HepG2 (cell line): ENCODE measurements around the gene TMEM120A. TPM values are rescaled to one million over a fixed set of nuclear protein-coding genes. Genes with fewer than 3 reads are reported as not detected.
A peak's percentile ranks its signal among the peaks of the same experiment; 100 is the strongest.

Source experiments
- ARNT ChIP-seq: fragments of 450-650 bp; IDR thresholded peaks from 2 replicates; pipeline ENCODE4 v1.6.1; 2017
- CHD2 ChIP-seq: IDR thresholded peaks from 2 replicates; pipeline ENCODE4 v1.6.1; 2011; ENCODE audit warnings: low read depth, low read length, improper control_type of control experiment
- FIP1L1 ChIP-seq: fragments of 200-400 bp; formaldehyde crosslinking; IDR thresholded peaks from 2 replicates; pipeline ENCODE4 v1.6.1; 2018; ENCODE audit warnings: low read depth, mild to moderate bottlenecking, low read length, moderate library complexity, borderline replicate concordance; ENCODE audit not compliant: insufficient read depth
- FOSL1 ChIP-seq: sonication (generic); formaldehyde crosslinking; IDR thresholded peaks from 2 replicates; pipeline ENCODE4 v1.9.0; 2021; ENCODE audit warnings: missing genetic modification reagents, borderline replicate concordance
- HDAC2 ChIP-seq: sonication (generic); formaldehyde crosslinking; IDR thresholded peaks from 2 replicates; pipeline ENCODE4 v1.4.0; 2020; ENCODE audit warnings: missing genetic modification reagents
- HNF4A ChIP-seq: sonication (generic); formaldehyde crosslinking; IDR thresholded peaks from 2 replicates; pipeline ENCODE4 v1.4.0; 2020; ENCODE audit warnings: missing genetic modification reagents
- HOXA9 ChIP-seq: sonication (generic); formaldehyde crosslinking; IDR thresholded peaks from 2 replicates; pipeline ENCODE4 v1.8.1; 2022; ENCODE audit warnings: missing genetic modification reagents, mild to moderate bottlenecking, moderate library complexity, borderline replicate concordance
- JUND ChIP-seq: sonication (generic); formaldehyde crosslinking; IDR thresholded peaks from 2 replicates; pipeline ENCODE4 v1.8.0; 2022; ENCODE audit warnings: mild to moderate bottlenecking, missing genetic modification reagents
- KAT2B ChIP-seq: fragments of 150-350 bp; IDR thresholded peaks from 2 replicates; pipeline ENCODE4 v1.6.1; 2014; ENCODE audit warnings: low read depth, low read length, borderline replicate concordance
- LRRFIP1 ChIP-seq: sonication (generic); formaldehyde crosslinking; conservative IDR thresholded peaks from 2 replicates; pipeline ENCODE4 v1.4.0; 2020; ENCODE audit warnings: missing genetic modification reagents
- MTF2 ChIP-seq: sonication (generic); formaldehyde crosslinking; IDR thresholded peaks from 2 replicates; pipeline ENCODE4 v1.5.0; 2020; ENCODE audit warnings: missing genetic modification reagents, borderline replicate concordance
- NFE2L2 ChIP-seq: fragments of 150-350 bp; IDR thresholded peaks from 2 replicates; pipeline ENCODE4 v1.6.1; 2014; ENCODE audit warnings: low read length
- NFYB ChIP-seq: sonication (generic); formaldehyde crosslinking; IDR thresholded peaks from 2 replicates; pipeline ENCODE4 v1.4.0; 2020; ENCODE audit warnings: missing genetic modification reagents
- RELA ChIP-seq: sonication (generic); formaldehyde crosslinking; IDR thresholded peaks from 2 replicates; pipeline ENCODE4 v1.4.0; 2020; ENCODE audit warnings: missing genetic modification reagents
- SAFB2 ChIP-seq: sonication (generic); formaldehyde crosslinking; IDR thresholded peaks from 2 replicates; pipeline ENCODE4 v1.5.1; 2020; ENCODE audit warnings: missing genetic modification reagents, low read depth, mild to moderate bottlenecking, borderline replicate concordance
- SMAD1 ChIP-seq: sonication (generic); formaldehyde crosslinking; IDR thresholded peaks from 2 replicates; pipeline ENCODE4 v1.4.0; 2020; ENCODE audit warnings: missing genetic modification reagents, low read depth, mild to moderate bottlenecking, borderline replicate concordance
- TFDP1 ChIP-seq: IDR thresholded peaks from 2 replicates; pipeline ENCODE4 v1.6.1; 2016; ENCODE audit warnings: missing compliant biosample characterization, missing genetic modification reagents, borderline replicate concordance
- ZFP1 ChIP-seq: IDR thresholded peaks from 2 replicates; pipeline ENCODE4 v1.6.1; 2016
- ZIK1 ChIP-seq: sonication (generic); formaldehyde crosslinking; IDR thresholded peaks from 2 replicates; pipeline ENCODE4 v1.5.0; 2020; ENCODE audit warnings: mild to moderate bottlenecking, low read depth, missing genetic modification reagents, borderline replicate concordance
- ZNF10 ChIP-seq: sonication (generic); formaldehyde crosslinking; IDR thresholded peaks from 2 replicates; pipeline ENCODE4 v1.4.0; 2020; ENCODE audit warnings: mild to moderate bottlenecking, low read depth, missing genetic modification reagents, borderline replicate concordance
- ZNF121 ChIP-seq: sonication (generic); formaldehyde crosslinking; IDR thresholded peaks from 2 replicates; pipeline ENCODE4 v1.5.0; 2020; ENCODE audit warnings: mild to moderate bottlenecking, missing genetic modification reagents
- ZNF441 ChIP-seq: sonication (generic); formaldehyde crosslinking; IDR thresholded peaks from 2 replicates; pipeline ENCODE4 v1.7.0; 2021; ENCODE audit warnings: missing genetic modification reagents, borderline replicate concordance
- ZNF501 ChIP-seq: sonication (generic); formaldehyde crosslinking; IDR thresholded peaks from 2 replicates; pipeline ENCODE4 v1.5.1; 2020; ENCODE audit warnings: mild to moderate bottlenecking, moderate library complexity, missing genetic modification reagents
- ZNF552 ChIP-seq: sonication (generic); formaldehyde crosslinking; IDR thresholded peaks from 2 replicates; pipeline ENCODE4 v1.9.0; 2022; ENCODE audit warnings: missing genetic modification reagents, mild to moderate bottlenecking, borderline replicate concordance
- ZNF569 ChIP-seq: sonication (generic); formaldehyde crosslinking; IDR thresholded peaks from 2 replicates; pipeline ENCODE4 v1.5.0; 2020; ENCODE audit warnings: mild to moderate bottlenecking, missing genetic modification reagents, moderate library complexity, borderline replicate concordance
- ZNF614 ChIP-seq: IDR thresholded peaks from 2 replicates; pipeline ENCODE4 v1.6.1; 2018; ENCODE audit warnings: missing biosample characterization, missing genetic modification reagents, inconsistent platforms, borderline replicate concordance
- ZNF644 ChIP-seq: IDR thresholded peaks from 2 replicates; pipeline ENCODE4 v1.6.1; 2016; ENCODE audit warnings: low read depth
- ZNF768 ChIP-seq: sonication (generic); formaldehyde crosslinking; IDR thresholded peaks from 2 replicates; pipeline ENCODE4 v1.4.0; 2020; ENCODE audit warnings: missing genetic modification reagents
- ZNF850 ChIP-seq: sonication (generic); formaldehyde crosslinking; conservative IDR thresholded peaks from 2 replicates; pipeline ENCODE4 v1.9.0; 2021; ENCODE audit warnings: mild to moderate bottlenecking, missing genetic modification reagents
- ZNF883 ChIP-seq: sonication (generic); formaldehyde crosslinking; IDR thresholded peaks from 2 replicates; pipeline ENCODE4 v1.5.1; 2020; ENCODE audit warnings: mild to moderate bottlenecking, missing genetic modification reagents; ENCODE audit errors: not compliant biosample characterization
- polyA plus RNA-seq, 8 experiments: library from polyadenylated mRNA; depleted of rRNA in 3 of 8; stranded (reverse) in 7 of 8; unstranded in 1 of 8; fragments of >200 nt; fragmentation: Illumina TruSeq in 4 of 8; extraction: Trizol in 4 of 8; gene quantifications; 2 replicates each; pipeline versions ENCODE4 v1.2.1 to v1.2.3, GENCODE V29; 2011 to 2016; ENCODE audit warnings: low read depth in 4 of 8, missing spikeins in 1 of 8, mixed read lengths in 1 of 8; ENCODE audit not compliant: insufficient read depth in 1 of 8
- total RNA-seq, 5 experiments: library from RNA; depleted of rRNA; stranded (reverse); fragments of >200 nt; fragmentation: Illumina TruSeq; extraction: Trizol; gene quantifications; 2 replicates each; pipeline ENCODE4 v1.2.3, GENCODE V29; 2016; ENCODE audit warnings: low read depth in 1 of 5

TMEM120A gene
- total and polyA plus RNA-seq, 2 of the 13 experiments (the other 11 are each of a cell fraction or from before 2014, with no cell fraction given) = 40.3 to 102 TPM

- TF ChIP-seq JUND (no peak), HNF4A (CRISPR knock-in tag) (peak; percentile 89), CHD2 (no peak), ZNF121 (CRISPR knock-in tag) (peak; percentile 41), HOXA9 (CRISPR knock-in tag) (no peak), RELA (CRISPR knock-in tag) (no peak), ZNF768 (no peak), FIP1L1 (no peak), FOSL1 (no peak), ZNF644 (CRISPR knock-in tag) (no peak), ZNF569 (CRISPR knock-in tag) (no peak), ZNF552 (CRISPR knock-in tag) (no peak), SMAD1 (no peak), LRRFIP1 (no peak), ZNF10 (CRISPR knock-in tag) (no peak), NFE2L2 (no peak), ZNF441 (no peak), ZIK1 (CRISPR knock-in tag) (no peak), MTF2 (CRISPR knock-in tag) (no peak), ZFP1 (CRISPR knock-in tag) (no peak), ZNF501 (CRISPR knock-in tag) (peak; percentile 66; the same call in 1 of the 2 replicates), SAFB2 (CRISPR knock-in tag) (no peak), KAT2B (no peak), ZNF850 (no peak), NFYB (no peak), HDAC2 (peak; percentile 88), ZNF614 (no peak), ARNT (no peak), ZNF883 (CRISPR knock-in tag) (no peak), TFDP1 (CRISPR knock-in tag) (no peak)
Observed at GRCh38 chr7:75962607-75963380, 31.6 kb downstream of the TMEM120A start (continued).
